ENCODE measurements around the gene TSPEAR. TPM values are rescaled to one million over a fixed set of nuclear protein-coding genes. Genes with fewer than 3 reads are reported as not detected.

TSPEAR gene
- total and polyA plus RNA-seq, 11 donors = 0.01 to 2.6 (median 0.71) TPM; not detected in 2

DNA sequence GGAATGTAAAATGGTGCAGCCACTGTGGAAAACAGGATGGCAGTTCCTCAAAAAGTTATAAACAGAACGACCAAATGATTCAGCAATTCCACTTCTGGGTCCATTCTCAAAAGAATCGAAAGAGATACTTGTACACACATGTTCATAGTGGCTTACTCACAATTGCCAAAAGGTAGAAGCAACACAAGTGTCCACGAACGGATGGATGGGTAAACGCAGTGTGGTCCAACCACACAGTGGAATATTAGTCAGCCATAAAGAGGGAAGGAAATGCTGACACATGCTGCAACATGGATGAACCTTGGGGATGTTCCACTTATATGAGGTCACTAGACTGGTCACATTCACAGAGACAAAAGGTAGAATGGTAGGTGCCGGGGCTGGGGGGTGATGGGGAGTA is 176.7 kb downstream of the TSPEAR start:
- H3K27me3 ChIP-seq = peaks cover 0 to 13% (median 0%) of the 10 kb centered on the region in 9 donors
- intact Hi-C loops (cut with DNase I) = no loop called here
- no peak for ATAC-seq

DNA sequence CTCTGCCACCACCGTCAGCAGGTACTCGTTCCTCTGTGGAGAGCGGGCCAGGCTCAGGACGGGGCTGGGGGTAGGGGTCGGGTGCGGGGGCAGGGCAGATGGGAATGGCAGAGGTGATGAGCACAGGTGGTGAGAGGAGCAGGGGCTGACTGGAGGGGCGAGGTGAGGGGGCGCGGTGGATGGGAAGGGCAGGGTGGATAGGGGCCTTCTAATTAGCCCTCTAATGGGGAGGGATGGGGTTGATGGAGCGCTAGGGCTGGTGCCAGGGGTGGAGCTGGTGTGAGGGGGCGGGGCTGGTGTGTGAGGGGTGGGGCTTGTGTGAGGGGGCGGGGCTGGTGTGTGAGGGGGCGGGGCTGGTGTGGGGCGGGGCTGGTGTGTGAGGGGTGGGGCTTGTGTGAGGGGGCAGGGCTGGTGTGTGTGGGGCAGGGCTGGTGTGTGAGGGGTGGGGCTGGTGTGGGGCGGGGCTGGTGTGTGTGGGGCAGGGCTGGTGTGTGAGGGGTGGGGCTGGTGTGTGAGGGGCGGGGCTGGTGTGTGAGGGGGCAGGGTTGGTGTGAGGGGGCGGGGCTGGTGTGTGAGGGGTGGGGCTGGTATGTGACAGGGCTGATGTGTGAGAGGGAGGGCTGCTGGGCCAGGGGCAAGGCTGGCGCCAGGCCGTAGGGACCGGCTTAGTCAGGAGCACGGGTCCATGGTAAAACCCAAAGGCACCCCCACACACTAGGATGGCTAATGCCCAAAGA is 177.3 kb downstream of the TSPEAR start:
- no peak for ATAC-seq
- H3K36me3 ChIP-seq = no peaks in the 10 kb centered on the region
- H3K9me3 ChIP-seq = no peaks in the 10 kb centered on the region
- no peaks in the 10 kb centered on the region for H3K4me1 ChIP-seq
- WGBS, 4 donors = 89 to 91% (median 90%) methylated on average over 15 to 21 of the region's 21 CpGs
- H3K4me3 ChIP-seq = no peak overlapping the region
- intact Hi-C loops (cut with DNase I) = no loop called here
- peak in 1 of 5 donors; percentile 22 for DNase-seq
- H3K27ac ChIP-seq = no peak overlapping the region
- H3K27me3 ChIP-seq = peaks cover 0 to 13% (median 0%) of the 10 kb centered on the region in 9 donors
- no peak for TF ChIP-seq POLR2A (IDR thresholded peaks at IDR 0.05)
- TF ChIP-seq, protein P1, sequence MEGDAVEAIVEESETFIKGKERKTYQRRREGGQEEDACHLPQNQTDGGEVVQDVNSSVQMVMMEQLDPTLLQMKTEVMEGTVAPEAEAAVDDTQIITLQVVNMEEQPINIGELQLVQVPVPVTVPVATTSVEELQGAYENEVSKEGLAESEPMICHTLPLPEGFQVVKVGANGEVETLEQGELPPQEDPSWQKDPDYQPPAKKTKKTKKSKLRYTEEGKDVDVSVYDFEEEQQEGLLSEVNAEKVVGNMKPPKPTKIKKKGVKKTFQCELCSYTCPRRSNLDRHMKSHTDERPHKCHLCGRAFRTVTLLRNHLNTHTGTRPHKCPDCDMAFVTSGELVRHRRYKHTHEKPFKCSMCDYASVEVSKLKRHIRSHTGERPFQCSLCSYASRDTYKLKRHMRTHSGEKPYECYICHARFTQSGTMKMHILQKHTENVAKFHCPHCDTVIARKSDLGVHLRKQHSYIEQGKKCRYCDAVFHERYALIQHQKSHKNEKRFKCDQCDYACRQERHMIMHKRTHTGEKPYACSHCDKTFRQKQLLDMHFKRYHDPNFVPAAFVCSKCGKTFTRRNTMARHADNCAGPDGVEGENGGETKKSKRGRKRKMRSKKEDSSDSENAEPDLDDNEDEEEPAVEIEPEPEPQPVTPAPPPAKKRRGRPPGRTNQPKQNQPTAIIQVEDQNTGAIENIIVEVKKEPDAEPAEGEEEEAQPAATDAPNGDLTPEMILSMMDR (IDR thresholded peaks at IDR 0.05) = no peak

More for the DNA sequence above, 176.7 kb downstream of the TSPEAR start:
- Histone ChIP-seq H3K9me3 (no peaks in the 10 kb centered on the region), H3K4me3 (no peak overlapping the region), H3K4me1 (no peaks in the 10 kb centered on the region), H3K36me3 (no peaks in the 10 kb centered on the region), H3K27ac (no peak overlapping the region)
- WGBS, 4 donors = 94 to 96% (median 95%) methylated on average over 6 of the region's 6 CpGs
- DNase-seq = no peak
- no peak for TF ChIP-seq POLR2A (IDR thresholded peaks at IDR 0.05)
- TF ChIP-seq, protein P1 (IDR thresholded peaks at IDR 0.05) = no peak

DNA sequence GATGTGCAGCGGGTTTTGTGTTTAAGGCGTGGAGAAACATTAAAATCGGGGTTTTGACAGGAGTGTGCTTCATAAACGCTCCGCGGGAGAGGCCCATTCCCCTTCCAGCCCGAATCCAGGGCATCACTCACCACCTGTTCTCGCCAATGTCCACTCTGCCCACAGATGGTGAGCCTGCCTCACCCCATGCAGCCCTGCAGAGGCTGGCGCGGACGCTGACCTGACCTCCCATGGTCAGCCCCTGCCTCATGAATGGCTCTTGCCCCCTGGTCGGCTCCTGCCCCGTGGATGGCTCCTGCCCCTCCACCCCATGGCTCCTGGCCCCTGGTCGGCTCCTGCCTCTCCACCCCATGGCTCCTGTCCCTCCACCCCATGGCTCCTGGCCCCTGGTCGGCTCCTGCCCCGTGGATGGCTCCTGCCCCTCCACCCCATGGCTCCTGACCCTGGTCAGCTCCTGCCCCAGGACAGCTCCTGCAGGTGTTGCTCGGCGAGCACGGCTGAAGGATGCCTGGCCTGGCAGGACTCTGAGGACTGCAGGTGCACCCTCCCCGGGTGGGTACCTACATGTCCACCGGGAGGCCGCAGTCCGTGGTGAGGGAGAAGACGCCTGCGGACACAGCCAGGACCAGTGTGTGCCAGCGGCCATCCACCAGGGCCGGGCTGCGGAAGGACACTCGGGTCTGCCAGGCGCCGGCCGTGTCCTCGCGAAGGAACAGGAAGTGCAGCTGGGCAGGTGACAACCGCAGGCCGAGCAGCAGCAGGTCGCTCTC is 178.1 kb downstream of the TSPEAR start:
- H3K9me3 ChIP-seq = no peaks in the 10 kb centered on the region
- no peaks in the 10 kb centered on the region for H3K4me1 ChIP-seq
- peaks cover 0 to 13% (median 0%) of the 10 kb centered on the region in 9 donors for H3K27me3 ChIP-seq
- no peak overlapping the region for H3K27ac ChIP-seq
- ATAC-seq = no peak
- H3K36me3 ChIP-seq = no peaks in the 10 kb centered on the region
- no peak overlapping the region for H3K4me3 ChIP-seq
- TF ChIP-seq POLR2A (IDR thresholded peaks at IDR 0.05) = no peak
- TF ChIP-seq, protein P1 (IDR thresholded peaks at IDR 0.05) = no peak
- peak in 2 of 5 donors; percentile 13 to 23 for DNase-seq
- 87 to 91% (median 90%) methylated on average over 32 to 37 of the region's 37 CpGs for whole genome bisulfite sequencing, 4 donors
- intact Hi-C loops (cut with DNase I) = no loop called here

DNA sequence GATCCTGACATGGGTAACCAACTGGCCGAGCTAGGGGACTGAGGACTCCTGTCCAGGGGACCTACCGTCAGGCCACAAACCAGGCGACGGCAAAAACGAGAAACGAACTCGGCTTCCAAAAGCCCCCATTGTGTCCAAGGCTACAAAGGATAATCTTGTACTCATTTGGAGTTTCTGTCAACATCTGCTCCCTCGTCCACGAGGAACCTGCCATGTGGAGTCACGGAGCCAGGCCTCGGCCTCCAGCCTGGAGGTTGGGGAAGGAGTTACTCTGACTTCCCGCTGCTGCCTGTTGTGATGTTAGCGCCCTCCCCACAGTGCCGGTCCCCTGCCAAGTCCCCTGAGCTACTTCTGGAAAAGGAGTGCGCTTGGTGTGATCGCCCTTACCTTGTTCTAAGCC is 178.7 kb downstream of the TSPEAR start:
- intact Hi-C loops (cut with DNase I) = no loop called here
- H3K4me1 ChIP-seq = no peaks in the 10 kb centered on the region
- H3K9me3 ChIP-seq = no peaks in the 10 kb centered on the region
- H3K27ac ChIP-seq = no peak overlapping the region
- no peak overlapping the region for H3K4me3 ChIP-seq
- TF ChIP-seq POLR2A (IDR thresholded peaks at IDR 0.05) = no peak
- TF ChIP-seq, protein P1 (IDR thresholded peaks at IDR 0.05) = no peak
- DNase-seq (peak in 1 of 5 donors; percentile 25), ATAC-seq (no peak)
- WGBS, 4 donors = 84 to 90% (median 87%) methylated on average over 16 of the region's 16 CpGs
- peaks cover 0 to 13% (median 0%) of the 10 kb centered on the region in 9 donors for H3K27me3 ChIP-seq
- no peaks in the 10 kb centered on the region for H3K36me3 ChIP-seq
